Spleen (tissue), 7 donors: ENCODE data around the gene KIF3B.

Experiments used
- POLR2A ChIP-seq, 3 donors: fragments of 450-650 bp; IDR thresholded peaks; one replicate each; pipeline ENCODE4 v1.5.1; 2017; ENCODE audit warnings: antibody characterized with exemption in 3 of 3, mild to moderate bottlenecking in 1 of 3
- TF ChIP-seq, protein P1 (sequence below), 11 experiments: fragments of 200-600 bp in 7 of 11; fragments of 450-650 bp in 4 of 11; sonication (generic) in 4 of 11; IDR thresholded peaks in 8 of 11; conservative IDR thresholded peaks in 3 of 11; 1 replicate in 7 of 11; 2 replicates in 4 of 11; pipeline versions ENCODE4 v1.4.0 to v1.8.0; 2016 to 2021; ENCODE audit warnings: antibody characterized with exemption in 11 of 11, inconsistent platforms in 4 of 11, mild to moderate bottlenecking in 1 of 11
- donor health status: DM: no; HTN: no; CAD: no; lungs with moderate emphysema.
- donor health status: DM: no; HTN: no; CAD: no.
- donor health status: DM: no; HTN: no; CAD: no.

- TF ChIP-seq, protein P1, sequence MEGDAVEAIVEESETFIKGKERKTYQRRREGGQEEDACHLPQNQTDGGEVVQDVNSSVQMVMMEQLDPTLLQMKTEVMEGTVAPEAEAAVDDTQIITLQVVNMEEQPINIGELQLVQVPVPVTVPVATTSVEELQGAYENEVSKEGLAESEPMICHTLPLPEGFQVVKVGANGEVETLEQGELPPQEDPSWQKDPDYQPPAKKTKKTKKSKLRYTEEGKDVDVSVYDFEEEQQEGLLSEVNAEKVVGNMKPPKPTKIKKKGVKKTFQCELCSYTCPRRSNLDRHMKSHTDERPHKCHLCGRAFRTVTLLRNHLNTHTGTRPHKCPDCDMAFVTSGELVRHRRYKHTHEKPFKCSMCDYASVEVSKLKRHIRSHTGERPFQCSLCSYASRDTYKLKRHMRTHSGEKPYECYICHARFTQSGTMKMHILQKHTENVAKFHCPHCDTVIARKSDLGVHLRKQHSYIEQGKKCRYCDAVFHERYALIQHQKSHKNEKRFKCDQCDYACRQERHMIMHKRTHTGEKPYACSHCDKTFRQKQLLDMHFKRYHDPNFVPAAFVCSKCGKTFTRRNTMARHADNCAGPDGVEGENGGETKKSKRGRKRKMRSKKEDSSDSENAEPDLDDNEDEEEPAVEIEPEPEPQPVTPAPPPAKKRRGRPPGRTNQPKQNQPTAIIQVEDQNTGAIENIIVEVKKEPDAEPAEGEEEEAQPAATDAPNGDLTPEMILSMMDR (IDR thresholded peaks at IDR 0.05 in 8 of 11, conservative IDR thresholded peaks at IDR 0.05 in 3 of 11): no peak
- no peak for TF ChIP-seq POLR2A (IDR thresholded peaks at IDR 0.05)
Measured at GRCh38 chr20:32227744-32228688, 49.4 kb upstream of the KIF3B start.
